ENCODE measurements around the gene FCHO2. TPM values are rescaled to one million over a fixed set of nuclear protein-coding genes. Genes with fewer than 3 reads are reported as not detected.

Gene FCHO2
- total RNA-seq, 1 experiment from 2014 or later: 25.3 TPM

DNA sequence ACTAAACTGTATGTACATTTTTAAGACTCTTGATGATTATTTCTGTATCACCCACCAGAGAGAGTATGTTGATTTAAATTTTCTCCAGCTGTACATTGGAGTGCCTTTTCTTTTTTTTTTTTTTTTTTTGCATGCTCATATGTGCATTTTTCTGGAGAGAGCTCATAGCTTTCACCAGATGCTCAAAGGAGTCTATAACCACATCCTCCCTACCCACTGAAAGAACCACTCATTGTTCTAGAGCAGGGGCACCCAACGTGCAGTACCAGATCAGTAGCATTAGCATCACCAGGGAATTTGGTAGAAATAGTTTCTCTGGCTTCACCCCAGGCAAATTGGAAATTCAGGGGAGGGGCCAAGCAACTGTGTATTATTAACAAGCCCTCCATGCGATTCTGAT is 110.6 kb downstream of the FCHO2 start:
- POLR2A ChIA-PET: no interaction called here
- Histone ChIP-seq H3K4me1 (ENCODE audit: control insufficient read depth, insufficient read depth, low read length) (no peaks in the 10 kb centered on the region), H3K4me3 (ENCODE audit: low read depth in 2 of 2, low read length in 2 of 2) (no peak overlapping the region), H3K27ac (ENCODE audit: low read length) (no peak overlapping the region), H3K36me3 (ENCODE audit: control insufficient read depth, insufficient read depth, low read length) (peaks cover 8% of the 10 kb centered on the region; the same call in 1 of the 2 replicates), H3K27me3 (ENCODE audit: control insufficient read depth, insufficient read depth, low read length) (no peaks in the 10 kb centered on the region), H3K9me3 (ENCODE audit: control insufficient read depth, insufficient read depth, low read depth, low read length) (no peaks in the 10 kb centered on the region)
- ATAC-seq (no peak), DNase-seq (ENCODE audit: low read depth, low spot score) (no peak)
- intact Hi-C loops (cut with micrococcal nuclease; ENCODE audit: unreplicated experiment) (no loop called here), in situ Hi-C loops (cut with HindIII; ENCODE audit: low pct_unique_long_range_greater_than_20kb, low sequenced_read_pairs) (no loop called here)
- CTCF ChIA-PET: interaction anchor here (0.6 kb wide), 1 partner anchor 106 kb away, joined by 7 read pairs; no protein-coding TSS in a partner anchor
- BruUV-seq (replicated peaks): no TSS peak
- TF ChIP-seq TCF7L2 (IDR thresholded peaks at IDR 0.05; ENCODE audit: low read depth, low read length) (no peak), SIN3A (IDR thresholded peaks at IDR 0.05; ENCODE audit: borderline replicate concordance, insufficient read depth, low read depth, low read length) (no peak), POLR2AphosphoS5 (IDR thresholded peaks at IDR 0.05; ENCODE audit: low read depth, low read length) (no peak)
- TF ChIP-seq, protein P1, sequence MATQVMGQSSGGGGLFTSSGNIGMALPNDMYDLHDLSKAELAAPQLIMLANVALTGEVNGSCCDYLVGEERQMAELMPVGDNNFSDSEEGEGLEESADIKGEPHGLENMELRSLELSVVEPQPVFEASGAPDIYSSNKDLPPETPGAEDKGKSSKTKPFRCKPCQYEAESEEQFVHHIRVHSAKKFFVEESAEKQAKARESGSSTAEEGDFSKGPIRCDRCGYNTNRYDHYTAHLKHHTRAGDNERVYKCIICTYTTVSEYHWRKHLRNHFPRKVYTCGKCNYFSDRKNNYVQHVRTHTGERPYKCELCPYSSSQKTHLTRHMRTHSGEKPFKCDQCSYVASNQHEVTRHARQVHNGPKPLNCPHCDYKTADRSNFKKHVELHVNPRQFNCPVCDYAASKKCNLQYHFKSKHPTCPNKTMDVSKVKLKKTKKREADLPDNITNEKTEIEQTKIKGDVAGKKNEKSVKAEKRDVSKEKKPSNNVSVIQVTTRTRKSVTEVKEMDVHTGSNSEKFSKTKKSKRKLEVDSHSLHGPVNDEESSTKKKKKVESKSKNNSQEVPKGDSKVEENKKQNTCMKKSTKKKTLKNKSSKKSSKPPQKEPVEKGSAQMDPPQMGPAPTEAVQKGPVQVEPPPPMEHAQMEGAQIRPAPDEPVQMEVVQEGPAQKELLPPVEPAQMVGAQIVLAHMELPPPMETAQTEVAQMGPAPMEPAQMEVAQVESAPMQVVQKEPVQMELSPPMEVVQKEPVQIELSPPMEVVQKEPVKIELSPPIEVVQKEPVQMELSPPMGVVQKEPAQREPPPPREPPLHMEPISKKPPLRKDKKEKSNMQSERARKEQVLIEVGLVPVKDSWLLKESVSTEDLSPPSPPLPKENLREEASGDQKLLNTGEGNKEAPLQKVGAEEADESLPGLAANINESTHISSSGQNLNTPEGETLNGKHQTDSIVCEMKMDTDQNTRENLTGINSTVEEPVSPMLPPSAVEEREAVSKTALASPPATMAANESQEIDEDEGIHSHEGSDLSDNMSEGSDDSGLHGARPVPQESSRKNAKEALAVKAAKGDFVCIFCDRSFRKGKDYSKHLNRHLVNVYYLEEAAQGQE (IDR thresholded peaks at IDR 0.05; ENCODE audit: insufficient read depth in 1 of 2, low read depth in 2 of 2, low read length in 1 of 2): no peak
- TF ChIP-seq, protein P2, sequence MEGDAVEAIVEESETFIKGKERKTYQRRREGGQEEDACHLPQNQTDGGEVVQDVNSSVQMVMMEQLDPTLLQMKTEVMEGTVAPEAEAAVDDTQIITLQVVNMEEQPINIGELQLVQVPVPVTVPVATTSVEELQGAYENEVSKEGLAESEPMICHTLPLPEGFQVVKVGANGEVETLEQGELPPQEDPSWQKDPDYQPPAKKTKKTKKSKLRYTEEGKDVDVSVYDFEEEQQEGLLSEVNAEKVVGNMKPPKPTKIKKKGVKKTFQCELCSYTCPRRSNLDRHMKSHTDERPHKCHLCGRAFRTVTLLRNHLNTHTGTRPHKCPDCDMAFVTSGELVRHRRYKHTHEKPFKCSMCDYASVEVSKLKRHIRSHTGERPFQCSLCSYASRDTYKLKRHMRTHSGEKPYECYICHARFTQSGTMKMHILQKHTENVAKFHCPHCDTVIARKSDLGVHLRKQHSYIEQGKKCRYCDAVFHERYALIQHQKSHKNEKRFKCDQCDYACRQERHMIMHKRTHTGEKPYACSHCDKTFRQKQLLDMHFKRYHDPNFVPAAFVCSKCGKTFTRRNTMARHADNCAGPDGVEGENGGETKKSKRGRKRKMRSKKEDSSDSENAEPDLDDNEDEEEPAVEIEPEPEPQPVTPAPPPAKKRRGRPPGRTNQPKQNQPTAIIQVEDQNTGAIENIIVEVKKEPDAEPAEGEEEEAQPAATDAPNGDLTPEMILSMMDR (IDR thresholded peaks at IDR 0.05): no peak

DNA sequence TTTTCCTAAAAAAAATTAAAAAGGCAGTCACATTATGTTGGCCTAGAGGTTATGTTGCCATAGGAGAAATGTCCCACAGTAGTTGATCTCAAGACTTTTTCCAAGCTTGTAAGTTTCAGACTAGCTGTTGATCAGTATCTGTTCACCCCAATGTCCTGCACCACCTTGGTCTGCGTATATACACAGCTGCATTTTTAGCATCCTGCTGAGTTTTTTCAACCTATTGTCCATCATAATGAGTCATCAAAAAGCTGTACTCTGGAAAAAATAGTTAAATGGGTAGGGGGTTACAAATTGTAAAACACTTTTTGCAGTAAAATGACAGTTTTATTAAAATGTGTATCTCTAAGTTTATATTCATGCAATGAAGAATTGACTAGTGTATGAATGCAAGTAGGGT is 111.4 kb downstream of the FCHO2 start:
- TF ChIP-seq POLR2AphosphoS5 (IDR thresholded peaks at IDR 0.05; ENCODE audit: low read depth, low read length): no peak
- no TSS peak for BruUV-seq (replicated peaks)
- POLR2A ChIA-PET: interaction anchor here (0.6 kb wide), 1 partner anchor 475 kb away, joined by 4 read pairs; no protein-coding TSS in a partner anchor
- no peaks in the 10 kb centered on the region for H3K4me1 ChIP-seq (ENCODE audit: control insufficient read depth, insufficient read depth, low read length)
- H3K4me3 ChIP-seq (ENCODE audit: low read depth in 2 of 2, low read length in 2 of 2): no peak overlapping the region
- CTCF ChIA-PET: no interaction called here
- peaks cover 8% of the 10 kb centered on the region; the same call in 1 of the 2 replicates for H3K36me3 ChIP-seq (ENCODE audit: control insufficient read depth, insufficient read depth, low read length)
- H3K27me3 ChIP-seq (ENCODE audit: control insufficient read depth, insufficient read depth, low read length): no peaks in the 10 kb centered on the region
- no peak overlapping the region for H3K27ac ChIP-seq (ENCODE audit: low read length)
- intact Hi-C loops (cut with micrococcal nuclease; ENCODE audit: unreplicated experiment) (no loop called here), in situ Hi-C loops (cut with HindIII; ENCODE audit: low pct_unique_long_range_greater_than_20kb, low sequenced_read_pairs) (no loop called here)
- DNase-seq (ENCODE audit: low read depth, low spot score) (no peak), ATAC-seq (no peak)
- no peaks in the 10 kb centered on the region for H3K9me3 ChIP-seq (ENCODE audit: control insufficient read depth, insufficient read depth, low read depth, low read length)

DNA sequence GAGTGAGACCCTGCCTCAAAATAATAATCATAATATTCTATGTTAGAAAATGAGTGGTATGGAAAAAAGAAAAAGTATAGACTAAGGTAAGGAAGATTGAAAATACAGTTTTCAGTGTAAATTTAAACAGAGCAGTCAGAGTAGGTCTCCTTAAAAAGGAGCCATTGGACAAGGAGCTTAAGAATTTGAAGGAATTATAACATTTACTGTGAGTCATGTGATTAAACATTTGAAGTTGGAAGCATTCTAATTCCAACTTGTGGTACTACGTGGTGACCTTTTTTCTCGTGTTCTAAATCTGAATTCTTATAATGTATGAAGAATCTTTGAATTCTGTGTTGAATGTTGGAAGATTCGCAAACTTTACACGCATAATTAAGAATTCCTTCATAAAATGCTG is 125.3 kb downstream of the FCHO2 start:
- Histone ChIP-seq H3K36me3 (ENCODE audit: control insufficient read depth, insufficient read depth, low read length) (peaks cover 6% of the 10 kb centered on the region; the same call in 1 of the 2 replicates), H3K27me3 (ENCODE audit: control insufficient read depth, insufficient read depth, low read length) (no peaks in the 10 kb centered on the region), H3K4me1 (ENCODE audit: control insufficient read depth, insufficient read depth, low read length) (no peaks in the 10 kb centered on the region), H3K4me3 (ENCODE audit: low read depth in 2 of 2, low read length in 2 of 2) (no peak overlapping the region), H3K9me3 (ENCODE audit: control insufficient read depth, insufficient read depth, low read depth, low read length) (no peaks in the 10 kb centered on the region), H3K27ac (ENCODE audit: low read length) (no peak overlapping the region)
- BruUV-seq (replicated peaks): no TSS peak
- ATAC-seq: no peak
- POLR2A ChIA-PET: no interaction called here
- TF ChIP-seq, protein P2 (IDR thresholded peaks at IDR 0.05): no peak
- TF ChIP-seq TCF7L2 (IDR thresholded peaks at IDR 0.05; ENCODE audit: low read depth, low read length) (no peak), SIN3A (IDR thresholded peaks at IDR 0.05; ENCODE audit: borderline replicate concordance, insufficient read depth, low read depth, low read length) (no peak), POLR2AphosphoS5 (IDR thresholded peaks at IDR 0.05; ENCODE audit: low read depth, low read length) (no peak)
- TF ChIP-seq, protein P1 (IDR thresholded peaks at IDR 0.05; ENCODE audit: insufficient read depth in 1 of 2, low read depth in 2 of 2, low read length in 1 of 2): no peak
- DNase-seq (ENCODE audit: low read depth, low spot score): no peak
- CTCF ChIA-PET: no interaction called here
- intact Hi-C loops (cut with micrococcal nuclease; ENCODE audit: unreplicated experiment): loop anchor here (5.0 to 10.0 kb wide), 2 partner anchors 124 to 159 kb away; no protein-coding TSS in a partner anchor
- in situ Hi-C loops (cut with HindIII; ENCODE audit: low pct_unique_long_range_greater_than_20kb, low sequenced_read_pairs): no loop called here

Measured in Panc1 (cell line).